CD14-positive monocyte (primary cell): Measurements from ENCODE around the gene CPEB2. TPM values are rescaled to one million over a fixed set of nuclear protein-coding genes. Genes with fewer than 3 reads are reported as not detected.

Experiments
- DNase-seq, 3 donors: peaks; one replicate each; pipeline ENCODE4 v3.0.0-alpha.2; 2011 to 2022
- H2AFZ ChIP-seq: 2 replicates; pipeline ENCODE4 v1.6.0; 2012; ENCODE audit warnings: mild to moderate bottlenecking, low read depth, low read length, inconsistent platforms; ENCODE audit not compliant: insufficient read depth, poor library complexity, severe bottlenecking
- H3K27ac ChIP-seq, 2 donors: 1 replicate in 1 of 2; 2 replicates in 1 of 2; pipeline ENCODE4 v1.5.1; 2012 to 2013; ENCODE audit warnings: low read length in 2 of 2, control low read depth in 1 of 2, inconsistent platforms in 1 of 2, low read depth in 1 of 2, mild to moderate bottlenecking in 1 of 2
- H3K27me3 ChIP-seq, 2 donors: one replicate each; pipeline versions ENCODE4 v1.6.0 to v1.6.1; 2011 to 2013; ENCODE audit warnings: low read length in 2 of 2; ENCODE audit not compliant: control insufficient read depth in 2 of 2, insufficient read depth in 2 of 2
- H3K36me3 ChIP-seq, 2 donors: replicated peaks in 1 of 2; 1 replicate in 1 of 2; 2 replicates in 1 of 2; pipeline versions ENCODE4 v1.5.1 to v1.6.1; 2012 to 2013; ENCODE audit warnings: low read length in 2 of 2, control low read depth in 1 of 2, inconsistent platforms in 1 of 2, mild to moderate bottlenecking in 1 of 2; ENCODE audit not compliant: insufficient read depth in 2 of 2, control insufficient read depth in 1 of 2
- H3K4me1 ChIP-seq, 2 donors: 1 replicate in 1 of 2; 2 replicates in 1 of 2; pipeline versions ENCODE4 v1.5.1 to v1.6.1; 2012 to 2013; ENCODE audit warnings: low read length in 2 of 2, control low read depth in 1 of 2, inconsistent platforms in 1 of 2, mild to moderate bottlenecking in 1 of 2, moderate library complexity in 1 of 2; ENCODE audit not compliant: insufficient read depth in 2 of 2, control insufficient read depth in 1 of 2
- H3K4me2 ChIP-seq: replicated peaks from 2 replicates; pipeline ENCODE3; 2012; ENCODE audit warnings: low read length, moderate library complexity, mild to moderate bottlenecking; ENCODE audit not compliant: poor library complexity, severe bottlenecking; ENCODE audit errors: extremely low read depth
- H3K4me3 ChIP-seq, 3 experiments: fragments of 200-600 bp in 1 of 3; sonication (generic) in 1 of 3; replicated peaks in 1 of 3; 1 replicate in 2 of 3; 2 replicates in 1 of 3; pipeline ENCODE4 v1.5.1; 2011 to 2013; ENCODE audit warnings: low read length in 3 of 3, mild to moderate bottlenecking in 3 of 3, control low read depth in 2 of 3, low read depth in 2 of 3, inconsistent platforms in 1 of 3, moderate library complexity in 1 of 3
- H3K79me2 ChIP-seq: 2 replicates; pipeline ENCODE4 v1.6.0; 2012; ENCODE audit warnings: mild to moderate bottlenecking, control low read depth, inconsistent platforms, low read length, moderate library complexity; ENCODE audit not compliant: insufficient read depth
- H3K9ac ChIP-seq: 2 replicates; pipeline ENCODE4 v1.6.0; 2017; ENCODE audit warnings: low read length, mild to moderate bottlenecking; ENCODE audit not compliant: insufficient read depth, poor library complexity, severe bottlenecking
- H3K9me3 ChIP-seq, 2 donors: replicated peaks in 1 of 2; 1 replicate in 1 of 2; 2 replicates in 1 of 2; pipeline versions ENCODE4 v1.5.1 to v1.6.1; 2012 to 2013; ENCODE audit warnings: low read length in 2 of 2, control low read depth in 1 of 2; ENCODE audit not compliant: control insufficient read depth in 1 of 2, insufficient read depth in 1 of 2
- H4K20me1 ChIP-seq: 2 replicates; pipeline ENCODE4 v1.6.0; 2012; ENCODE audit warnings: mild to moderate bottlenecking, low read length, control low read depth, moderate library complexity; ENCODE audit not compliant: insufficient read depth
- H3K27ac Mint-ChIP-seq, 7 donors: one replicate each; pipeline ENCODE4 v1.8.0; 2020; ENCODE audit warnings: mild to moderate bottlenecking in 7 of 7, mixed read lengths in 7 of 7, moderate library complexity in 6 of 7, inconsistent platforms in 2 of 7
- H3K27me3 Mint-ChIP-seq, 3 donors: one replicate each; pipeline ENCODE4 v1.8.0; 2021 to 2022; ENCODE audit warnings: low read depth in 3 of 3, mild to moderate bottlenecking in 3 of 3, mixed read lengths in 3 of 3, moderate library complexity in 3 of 3, inconsistent platforms in 1 of 3
- H3K36me3 Mint-ChIP-seq, 2 donors: one replicate each; pipeline ENCODE4 v1.8.0; 2020; ENCODE audit warnings: mixed read lengths in 2 of 2, inconsistent platforms in 1 of 2, mild to moderate bottlenecking in 1 of 2
- H3K4me1 Mint-ChIP-seq: one replicate; pipeline ENCODE4 v1.8.0; 2020; ENCODE audit warnings: mild to moderate bottlenecking, mixed read lengths
- H3K4me3 Mint-ChIP-seq, 2 donors: one replicate each; pipeline ENCODE4 v1.8.0; 2020; ENCODE audit warnings: mild to moderate bottlenecking in 2 of 2, mixed read lengths in 2 of 2, moderate library complexity in 1 of 2
- H3K9me3 Mint-ChIP-seq, 7 donors: one replicate each; pipeline ENCODE4 v1.8.0; 2020 to 2022; ENCODE audit warnings: mixed read lengths in 7 of 7, mild to moderate bottlenecking in 6 of 7, moderate library complexity in 6 of 7, inconsistent platforms in 2 of 7
- CTCF ChIP-seq: fragments of 200-600 bp; IDR thresholded peaks from one replicate; pipeline ENCODE4 v1.8.0; 2022; ENCODE audit warnings: antibody characterized with exemption, mild to moderate bottlenecking
- WGBS: methylation state at CpG from one replicate; pipeline ENCODE4 v1.1.5; 2013; ENCODE audit warnings: missing lambda C conversion rate; ENCODE audit not compliant: insufficient coverage; 5-methylcytosine and 5-hydroxymethylcytosine counted together
- intact Hi-C, 2 donors: fragments of 100-400 bp; cut with micrococcal nuclease; formaldehyde crosslinking; loops; one replicate each; pipeline versions ENCODE4 v1.15.0 to v1.15.1; 2023
- polyA plus RNA-seq, 3 donors: library from polyadenylated mRNA; depleted of rRNA in 1 of 3; unstranded in 2 of 3; stranded (reverse) in 1 of 3; fragments of 300-500 nt in 2 of 3; fragments of >200 nt in 1 of 3; fragmentation: Illumina TruSeq in 2 of 3; gene quantifications; 1 replicate in 2 of 3; 2 replicates in 1 of 3; pipeline ENCODE4 v1.2.3, GENCODE V29; 2012 to 2021

The CPEB2 gene
- polyA plus RNA-seq, 3 donors = 1.6 to 8.2 (median 1.7) TPM

DNA sequence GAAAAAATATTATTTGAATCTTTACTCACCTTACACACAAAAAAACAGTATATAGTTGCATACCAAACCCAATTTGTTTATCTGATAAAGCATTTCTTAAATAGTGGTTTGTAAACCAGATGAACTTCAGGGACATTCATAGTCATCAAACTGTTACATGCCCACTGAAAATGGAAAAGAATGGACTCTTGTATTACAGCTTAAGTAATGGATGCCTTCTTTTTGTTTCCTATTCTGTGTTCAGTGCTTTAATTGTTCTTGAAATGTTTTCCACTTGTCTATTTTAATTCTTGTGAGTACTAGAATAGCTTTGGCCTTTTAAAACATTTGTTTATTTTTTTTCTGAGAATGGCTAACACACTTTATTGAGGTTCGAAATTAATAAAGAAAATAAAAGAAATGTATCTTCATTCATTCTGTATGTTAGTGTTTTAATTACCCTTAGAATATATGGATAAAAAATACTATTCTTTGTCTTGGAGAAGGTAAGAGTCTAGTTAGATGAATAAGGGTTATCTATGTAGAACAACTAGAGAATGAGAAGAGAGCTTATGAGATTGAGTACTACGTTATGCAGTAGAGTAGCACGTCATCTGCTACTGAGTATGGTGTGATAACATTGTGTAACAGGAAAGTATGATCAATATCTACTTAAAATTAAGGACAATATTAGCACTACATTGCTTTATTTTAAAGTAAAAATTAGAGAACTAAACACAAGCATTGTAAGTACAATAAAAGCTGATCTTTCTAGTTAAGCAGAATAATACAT, 9.9 kb downstream of the CPEB2 start:
- no peak for TF ChIP-seq CTCF
- Histone ChIP-seq H3K4me2 (no peak overlapping the region), H2AFZ (no peak overlapping the region), H4K20me1 (peaks cover 95% of the 10 kb centered on the region), H3K9me3 (no peaks in the 10 kb centered on the region), H3K27me3 (no peaks in the 10 kb centered on the region), H3K79me2 (peaks cover 53% of the 10 kb centered on the region), H3K4me3 (no peak overlapping the region), H3K27ac (no peak overlapping the region), H3K36me3 (peaks cover 48 to 86% of the 10 kb centered on the region in 2 donors), H3K4me1 (no peaks in the 10 kb centered on the region), H3K9ac (no peak overlapping the region)
- no peak overlapping the region for H3K4me3 Mint-ChIP-seq
- no peak for DNase-seq
- no peak overlapping the region for H3K27ac Mint-ChIP-seq
- H3K27me3 Mint-ChIP-seq = peaks cover 0 to 1% (median 0%) of the 10 kb centered on the region in 3 donors
- H3K9me3 Mint-ChIP-seq = no peaks in the 10 kb centered on the region
- intact Hi-C loops = no loop called here
- no CpG with 5 or more reads among the region's 3 CpGs for WGBS
- peaks cover 60 to 72% of the 10 kb centered on the region in 2 donors for H3K36me3 Mint-ChIP-seq
- peaks cover under 1% of the 10 kb centered on the region for H3K4me1 Mint-ChIP-seq

DNA sequence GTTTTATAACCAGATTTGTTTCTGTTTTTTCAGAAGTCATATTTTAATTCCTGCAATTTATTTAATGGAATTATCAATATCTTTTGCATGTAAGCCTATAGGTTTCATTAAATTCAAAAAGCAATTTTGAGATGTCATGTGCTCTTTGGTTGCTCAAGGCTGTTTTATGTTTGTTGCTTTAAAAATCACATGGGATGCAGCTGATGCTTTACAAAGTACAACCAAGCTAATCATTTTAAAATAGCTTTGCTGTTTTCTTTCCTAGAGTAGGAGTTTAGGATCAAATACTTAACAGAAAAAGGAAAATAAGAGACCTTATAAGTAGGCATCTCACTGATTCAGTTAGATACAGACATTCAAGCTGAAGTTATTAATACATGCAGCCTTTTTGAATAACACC, 11.3 kb downstream of the CPEB2 start:
- no peak overlapping the region for H3K27ac Mint-ChIP-seq
- no peak overlapping the region for H3K9ac ChIP-seq
- no peak for DNase-seq
- peaks cover 41% of the 10 kb centered on the region for H3K79me2 ChIP-seq
- H2AFZ ChIP-seq = no peak overlapping the region
- peaks cover 63 to 74% of the 10 kb centered on the region in 2 donors for H3K36me3 Mint-ChIP-seq
- H3K27ac ChIP-seq = no peak overlapping the region
- no peaks in the 10 kb centered on the region for H3K4me1 Mint-ChIP-seq
- H3K9me3 Mint-ChIP-seq = no peaks in the 10 kb centered on the region
- H3K4me3 ChIP-seq = no peak overlapping the region
- no peak overlapping the region for H3K4me2 ChIP-seq
- H3K27me3 ChIP-seq = no peaks in the 10 kb centered on the region
- H3K4me1 ChIP-seq = no peaks in the 10 kb centered on the region
- no peak for TF ChIP-seq CTCF
- intact Hi-C loops = no loop called here
- no peaks in the 10 kb centered on the region for H3K9me3 ChIP-seq
- no peak overlapping the region for H3K4me3 Mint-ChIP-seq
- peaks cover 95% of the 10 kb centered on the region for H4K20me1 ChIP-seq
- peaks cover 0 to 1% (median 0%) of the 10 kb centered on the region in 3 donors for H3K27me3 Mint-ChIP-seq
- H3K36me3 ChIP-seq = peaks cover 51 to 86% of the 10 kb centered on the region in 2 donors
